Sigmoid colon (tissue), 4 donors: ENCODE results near the gene EFCAB13.

Experiments
- POLR2A ChIP-seq, 2 donors: fragments of 450-650 bp; IDR thresholded peaks; one replicate each; pipeline ENCODE4 v1.6.1; 2016; ENCODE audit warnings: antibody characterized with exemption in 2 of 2, mild to moderate bottlenecking in 2 of 2, moderate library complexity in 2 of 2
- POLR2AphosphoS5 ChIP-seq, 4 donors: sonication (generic); formaldehyde crosslinking; IDR thresholded peaks; one replicate each; pipeline ENCODE4 v1.6.1; 2017; ENCODE audit warnings: antibody characterized with exemption in 4 of 4
- TF ChIP-seq, protein P1 (sequence below), 4 experiments: fragments of 450-650 bp in 3 of 4; fragments of 200-600 bp in 1 of 4; IDR thresholded peaks; one replicate each; pipeline ENCODE4 v1.5.1; 2016 to 2019; ENCODE audit warnings: antibody characterized with exemption in 4 of 4, mild to moderate bottlenecking in 3 of 4, moderate library complexity in 2 of 4

DNA sequence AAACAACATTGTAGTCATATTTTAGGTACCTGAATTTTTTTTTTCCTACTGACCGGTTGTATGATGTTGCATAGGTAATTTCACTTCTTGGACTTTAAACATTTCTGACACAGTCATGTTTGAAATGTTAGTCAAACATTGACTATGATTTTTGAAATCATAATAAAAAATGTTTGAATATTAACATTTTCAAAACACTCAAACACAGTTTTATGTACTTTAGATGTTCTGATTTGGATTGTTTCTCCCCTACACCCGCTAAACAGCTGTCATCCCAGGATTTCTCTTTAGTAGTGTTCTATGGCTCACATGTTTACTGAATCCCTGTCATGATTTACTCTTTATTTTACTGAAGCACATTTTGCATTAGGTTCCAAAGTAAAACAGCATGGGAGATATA lies 104.2 kb downstream of the EFCAB13 start:
- no peak for TF ChIP-seq POLR2AphosphoS5 (IDR thresholded peaks at IDR 0.05)
- TF ChIP-seq, protein P1, sequence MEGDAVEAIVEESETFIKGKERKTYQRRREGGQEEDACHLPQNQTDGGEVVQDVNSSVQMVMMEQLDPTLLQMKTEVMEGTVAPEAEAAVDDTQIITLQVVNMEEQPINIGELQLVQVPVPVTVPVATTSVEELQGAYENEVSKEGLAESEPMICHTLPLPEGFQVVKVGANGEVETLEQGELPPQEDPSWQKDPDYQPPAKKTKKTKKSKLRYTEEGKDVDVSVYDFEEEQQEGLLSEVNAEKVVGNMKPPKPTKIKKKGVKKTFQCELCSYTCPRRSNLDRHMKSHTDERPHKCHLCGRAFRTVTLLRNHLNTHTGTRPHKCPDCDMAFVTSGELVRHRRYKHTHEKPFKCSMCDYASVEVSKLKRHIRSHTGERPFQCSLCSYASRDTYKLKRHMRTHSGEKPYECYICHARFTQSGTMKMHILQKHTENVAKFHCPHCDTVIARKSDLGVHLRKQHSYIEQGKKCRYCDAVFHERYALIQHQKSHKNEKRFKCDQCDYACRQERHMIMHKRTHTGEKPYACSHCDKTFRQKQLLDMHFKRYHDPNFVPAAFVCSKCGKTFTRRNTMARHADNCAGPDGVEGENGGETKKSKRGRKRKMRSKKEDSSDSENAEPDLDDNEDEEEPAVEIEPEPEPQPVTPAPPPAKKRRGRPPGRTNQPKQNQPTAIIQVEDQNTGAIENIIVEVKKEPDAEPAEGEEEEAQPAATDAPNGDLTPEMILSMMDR (IDR thresholded peaks at IDR 0.05), result no peak
- TF ChIP-seq POLR2A (IDR thresholded peaks at IDR 0.05), result no peak
